ENCODE results near the gene RAD51AP1. TPM values are rescaled to one million over a fixed set of nuclear protein-coding genes. Genes with fewer than 3 reads are reported as not detected.

The RAD51AP1 gene
- total RNA-seq, 1 donor = 2.2 TPM

DNA sequence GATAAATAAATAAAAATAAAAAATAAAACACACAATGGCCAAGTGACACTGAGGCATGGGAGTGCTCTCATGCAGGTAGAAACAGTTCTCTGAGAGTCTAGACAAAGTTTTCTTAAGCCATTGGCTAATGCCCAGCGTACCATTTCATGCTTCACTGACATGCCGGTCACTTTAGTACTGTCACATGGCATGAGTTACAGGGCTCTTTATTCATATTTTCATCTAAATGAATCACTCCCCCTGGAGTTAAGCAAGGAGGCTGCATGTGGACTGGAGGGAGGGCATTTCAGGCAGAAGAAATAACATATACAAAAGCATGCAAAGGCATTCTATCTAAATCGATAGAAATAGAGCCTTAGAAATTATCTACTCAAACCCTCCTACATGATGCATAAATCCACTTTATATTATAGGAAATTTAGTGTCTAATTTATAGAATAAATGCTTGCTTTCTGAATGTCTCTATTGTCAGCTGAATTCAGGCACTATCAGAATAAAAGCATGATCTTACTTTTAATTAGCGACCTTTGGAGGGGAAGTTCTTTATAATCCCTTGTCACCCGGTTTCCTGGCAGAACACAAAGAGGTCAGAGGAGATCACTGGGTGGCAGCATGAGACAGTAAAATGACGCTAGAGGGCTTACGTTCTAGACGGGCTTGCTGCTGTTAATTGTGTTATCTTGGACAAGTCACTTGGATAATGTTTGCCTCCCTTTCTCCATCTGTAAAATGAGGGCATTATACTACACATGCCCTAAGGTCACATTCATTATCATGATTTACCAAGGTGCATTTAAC is 40.8 kb downstream of the RAD51AP1 start:
- Histone ChIP-seq H3K9me3 (ENCODE audit: low read depth, low read length) (no peaks in the 10 kb centered on the region), H3K36me3 (ENCODE audit: insufficient read depth, low read length) (no peaks in the 10 kb centered on the region), H3K79me2 (ENCODE audit: insufficient read depth, low read length) (no peaks in the 10 kb centered on the region), H3K27me3 (ENCODE audit: insufficient read depth, low read length) (peaks cover 2% of the 10 kb centered on the region), H3K27ac (ENCODE audit: low read depth, low read length) (no peak overlapping the region), H3K4me3 (ENCODE audit: insufficient read depth, low read length) (no peak overlapping the region), H2AFZ (ENCODE audit: low read length) (no peak overlapping the region), H3K4me1 (ENCODE audit: insufficient read depth, low read length) (no peaks in the 10 kb centered on the region), H3K4me2 (ENCODE audit: insufficient read depth, low read length) (no peak overlapping the region), H4K20me1 (ENCODE audit: insufficient read depth, low read length) (no peaks in the 10 kb centered on the region)
- no peak for DNase-seq (ENCODE audit: insufficient read length, low spot score, missing footprints)
- TF ChIP-seq, protein P1, sequence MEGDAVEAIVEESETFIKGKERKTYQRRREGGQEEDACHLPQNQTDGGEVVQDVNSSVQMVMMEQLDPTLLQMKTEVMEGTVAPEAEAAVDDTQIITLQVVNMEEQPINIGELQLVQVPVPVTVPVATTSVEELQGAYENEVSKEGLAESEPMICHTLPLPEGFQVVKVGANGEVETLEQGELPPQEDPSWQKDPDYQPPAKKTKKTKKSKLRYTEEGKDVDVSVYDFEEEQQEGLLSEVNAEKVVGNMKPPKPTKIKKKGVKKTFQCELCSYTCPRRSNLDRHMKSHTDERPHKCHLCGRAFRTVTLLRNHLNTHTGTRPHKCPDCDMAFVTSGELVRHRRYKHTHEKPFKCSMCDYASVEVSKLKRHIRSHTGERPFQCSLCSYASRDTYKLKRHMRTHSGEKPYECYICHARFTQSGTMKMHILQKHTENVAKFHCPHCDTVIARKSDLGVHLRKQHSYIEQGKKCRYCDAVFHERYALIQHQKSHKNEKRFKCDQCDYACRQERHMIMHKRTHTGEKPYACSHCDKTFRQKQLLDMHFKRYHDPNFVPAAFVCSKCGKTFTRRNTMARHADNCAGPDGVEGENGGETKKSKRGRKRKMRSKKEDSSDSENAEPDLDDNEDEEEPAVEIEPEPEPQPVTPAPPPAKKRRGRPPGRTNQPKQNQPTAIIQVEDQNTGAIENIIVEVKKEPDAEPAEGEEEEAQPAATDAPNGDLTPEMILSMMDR (IDR thresholded peaks at IDR 0.05; ENCODE audit: extremely low read depth, low read depth, low read length) = peak; percentile 27

DNA sequence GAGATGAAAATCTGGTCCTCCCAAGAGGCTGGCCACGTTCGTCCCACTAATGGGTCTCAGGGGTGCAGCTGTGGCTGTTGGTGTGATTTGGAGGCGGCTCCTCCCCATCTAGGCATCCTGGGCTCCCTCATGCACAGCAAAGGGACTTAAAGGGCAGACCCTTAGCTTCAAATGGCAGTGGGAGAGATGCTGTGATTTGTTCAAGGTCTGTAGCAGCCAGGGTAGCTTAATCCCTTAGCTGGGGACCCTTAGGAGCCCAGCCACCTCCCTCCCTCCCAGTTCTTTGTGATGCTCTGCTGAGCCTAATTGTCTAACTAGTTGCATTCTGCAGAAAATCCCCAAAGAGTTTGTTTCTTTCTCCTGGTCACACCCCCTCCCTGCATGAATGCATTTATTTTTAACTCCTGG is 41.6 kb downstream of the RAD51AP1 start:
- Histone ChIP-seq H4K20me1 (ENCODE audit: insufficient read depth, low read length) (no peaks in the 10 kb centered on the region), H3K36me3 (ENCODE audit: insufficient read depth, low read length) (no peaks in the 10 kb centered on the region), H3K79me2 (ENCODE audit: insufficient read depth, low read length) (no peaks in the 10 kb centered on the region), H3K9me3 (ENCODE audit: low read depth, low read length) (no peaks in the 10 kb centered on the region), H3K27ac (ENCODE audit: low read depth, low read length) (no peak overlapping the region), H3K27me3 (ENCODE audit: insufficient read depth, low read length) (peaks cover 2% of the 10 kb centered on the region), H3K4me2 (ENCODE audit: insufficient read depth, low read length) (no peak overlapping the region), H3K4me1 (ENCODE audit: insufficient read depth, low read length) (no peaks in the 10 kb centered on the region), H3K4me3 (ENCODE audit: insufficient read depth, low read length) (no peak overlapping the region), H2AFZ (ENCODE audit: low read length) (no peak overlapping the region)
- DNase-seq (ENCODE audit: insufficient read length, low spot score, missing footprints) = no peak
- TF ChIP-seq, protein P1 (IDR thresholded peaks at IDR 0.05; ENCODE audit: extremely low read depth, low read depth, low read length) = no peak

DNA sequence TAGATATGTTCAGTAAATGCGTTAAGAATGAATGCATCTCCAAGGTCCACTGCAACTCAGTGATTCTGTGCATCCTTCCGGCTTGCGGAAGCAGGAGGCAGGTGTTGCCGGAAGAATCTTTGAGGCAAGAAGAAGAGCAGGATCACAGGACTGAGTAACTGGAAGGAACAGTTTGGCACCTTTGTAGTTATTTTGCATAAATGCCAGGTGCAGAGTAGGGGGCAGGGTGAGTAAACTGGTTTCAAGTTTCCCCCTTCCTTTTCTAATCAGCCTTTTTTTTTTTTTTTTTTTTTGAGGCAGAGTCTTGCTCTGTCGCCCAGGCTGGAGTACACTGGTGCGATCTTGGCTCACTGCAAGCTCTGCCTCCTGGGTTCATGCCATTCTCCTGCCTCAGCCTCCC is 45.6 kb downstream of the RAD51AP1 start:
- Histone ChIP-seq H2AFZ (ENCODE audit: low read length) (no peak overlapping the region), H3K4me1 (ENCODE audit: insufficient read depth, low read length) (no peaks in the 10 kb centered on the region), H3K4me3 (ENCODE audit: insufficient read depth, low read length) (no peak overlapping the region), H3K27ac (ENCODE audit: low read depth, low read length) (no peak overlapping the region), H3K4me2 (ENCODE audit: insufficient read depth, low read length) (no peak overlapping the region), H3K9me3 (ENCODE audit: low read depth, low read length) (no peaks in the 10 kb centered on the region), H4K20me1 (ENCODE audit: insufficient read depth, low read length) (no peaks in the 10 kb centered on the region), H3K36me3 (ENCODE audit: insufficient read depth, low read length) (no peaks in the 10 kb centered on the region), H3K79me2 (ENCODE audit: insufficient read depth, low read length) (no peaks in the 10 kb centered on the region), H3K27me3 (ENCODE audit: insufficient read depth, low read length) (peaks cover 2% of the 10 kb centered on the region)
- TF ChIP-seq, protein P1 (IDR thresholded peaks at IDR 0.05; ENCODE audit: extremely low read depth, low read depth, low read length) = no peak
- no peak for DNase-seq (ENCODE audit: insufficient read length, low spot score, missing footprints)

DNA sequence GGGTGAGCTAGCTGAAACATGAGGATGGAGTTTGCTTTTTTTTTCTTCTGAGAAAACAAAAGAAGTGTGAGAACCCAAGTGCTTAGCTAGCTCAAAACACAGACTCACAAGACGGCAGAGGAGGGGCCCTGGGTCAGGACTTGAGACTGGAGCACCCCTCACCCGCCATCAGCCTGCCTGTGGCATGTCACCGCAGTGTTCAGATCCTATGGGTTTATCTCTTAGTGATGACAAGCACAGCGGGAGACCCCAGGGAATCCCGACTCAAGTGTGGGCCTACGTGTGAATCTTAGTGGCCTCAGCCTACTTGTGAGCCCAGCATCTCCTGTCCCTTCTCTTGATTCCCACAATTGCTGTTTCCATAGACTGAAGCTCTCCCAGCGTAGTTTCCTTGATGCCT is 46.2 kb downstream of the RAD51AP1 start:
- DNase-seq (ENCODE audit: insufficient read length, low spot score, missing footprints) = no peak
- H3K36me3 ChIP-seq (ENCODE audit: insufficient read depth, low read length) = no peaks in the 10 kb centered on the region
- H2AFZ ChIP-seq (ENCODE audit: low read length) = no peak overlapping the region
- no peaks in the 10 kb centered on the region for H3K9me3 ChIP-seq (ENCODE audit: low read depth, low read length)
- TF ChIP-seq, protein P1 (IDR thresholded peaks at IDR 0.05; ENCODE audit: extremely low read depth, low read depth, low read length) = no peak
- no peak overlapping the region for H3K4me3 ChIP-seq (ENCODE audit: insufficient read depth, low read length)
- H3K79me2 ChIP-seq (ENCODE audit: insufficient read depth, low read length) = no peaks in the 10 kb centered on the region
- H3K4me2 ChIP-seq (ENCODE audit: insufficient read depth, low read length) = no peak overlapping the region
- no peak overlapping the region for H3K27ac ChIP-seq (ENCODE audit: low read depth, low read length)
- H3K4me1 ChIP-seq (ENCODE audit: insufficient read depth, low read length) = no peaks in the 10 kb centered on the region
- H3K27me3 ChIP-seq (ENCODE audit: insufficient read depth, low read length) = peaks cover 2% of the 10 kb centered on the region
- no peaks in the 10 kb centered on the region for H4K20me1 ChIP-seq (ENCODE audit: insufficient read depth, low read length)
